Measurements from ENCODE around the gene EMC9.

EMC9 gene

DNA sequence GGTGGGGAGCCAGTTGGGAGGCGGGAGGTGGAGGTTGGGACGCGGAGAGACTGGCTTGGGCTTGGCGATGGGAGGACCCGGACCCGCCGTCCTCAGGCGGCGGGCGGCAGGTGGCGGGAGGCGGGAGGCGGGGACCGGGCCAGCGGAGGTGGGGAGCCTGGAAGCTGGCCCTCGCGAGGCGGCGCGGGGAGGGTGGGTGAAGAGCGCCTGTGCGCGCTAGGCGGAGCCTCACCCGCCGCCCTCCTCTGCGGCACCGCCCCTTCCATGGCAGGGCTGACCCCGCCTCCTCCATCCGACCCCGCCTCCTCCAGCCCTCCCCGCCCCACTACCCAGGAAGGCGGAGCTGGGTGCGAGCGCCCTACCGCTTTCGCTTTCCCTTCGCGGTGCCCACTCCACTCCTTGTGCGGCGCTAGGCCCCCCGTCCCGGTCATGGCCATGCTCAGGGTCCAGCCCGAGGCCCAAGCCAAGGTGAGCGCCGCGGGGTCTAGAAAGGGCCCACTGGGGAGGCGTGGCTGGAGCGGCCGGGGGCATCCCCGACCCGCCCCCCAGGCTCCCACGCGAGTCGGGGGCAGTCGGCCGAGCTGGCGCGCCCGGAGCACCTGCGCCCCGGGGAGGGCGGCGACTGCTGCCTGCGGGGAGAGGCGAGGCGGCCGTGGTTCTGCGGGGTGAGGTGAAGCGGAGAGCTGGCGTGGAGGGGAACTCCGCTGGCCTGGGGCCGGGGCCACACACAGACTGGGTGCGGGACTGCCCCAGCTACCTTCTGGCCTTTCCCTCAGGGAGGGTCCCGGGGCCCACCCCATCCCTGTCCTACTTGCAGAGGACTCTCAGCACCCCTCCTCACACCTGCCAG lies 5.3 kb downstream of the EMC9 start, which contains the start of gene PSME1:
TSS of gene PSME1 (plus strand) at position 361 of the 850 bp plus-strand sequence. CDS start at position 430, 69 bp downstream.
- Histone ChIP-seq H3F3A (ENCODE audit: low read depth) (no peaks in the 10 kb centered on the region), H2AFZ (ENCODE audit: low read length) (peak within 1 kb of the TSS; percentile 92), H3K9me2 (replicated peaks; ENCODE audit: low read depth, low read length) (no peaks in the 10 kb centered on the region), H3K4me3 (ENCODE audit: low read length, poor library complexity, severe bottlenecking) (peak within 1 kb of the TSS; percentile 99), H3K27me3 (ENCODE audit: insufficient read depth, low read length, poor library complexity, severe bottlenecking) (no peaks in the 10 kb centered on the region), H3K36me3 (ENCODE audit: insufficient read depth, low read length) (peaks cover 19% of the 10 kb centered on the region), H3K9me3 (ENCODE audit: insufficient read depth, low read depth, low read length) (no peaks in the 10 kb centered on the region), H3K9ac (ENCODE audit: low read depth, low read length, poor library complexity, severe bottlenecking) (peak within 1 kb of the TSS; percentile 96), H3K79me2 (ENCODE audit: insufficient read depth, low read length) (peaks cover 51% of the 10 kb centered on the region), H3K4me1 (ENCODE audit: insufficient read depth, low read length, poor library complexity, severe bottlenecking) (peaks cover 48% of the 10 kb centered on the region), H3K4me2 (ENCODE audit: low read depth, low read length, poor library complexity, severe bottlenecking) (peak within 1 kb of the TSS; percentile 99), H4K20me1 (ENCODE audit: insufficient read depth, low read length, poor library complexity, severe bottlenecking) (peaks cover 28% of the 10 kb centered on the region)
- TF ChIP-seq, protein P1, sequence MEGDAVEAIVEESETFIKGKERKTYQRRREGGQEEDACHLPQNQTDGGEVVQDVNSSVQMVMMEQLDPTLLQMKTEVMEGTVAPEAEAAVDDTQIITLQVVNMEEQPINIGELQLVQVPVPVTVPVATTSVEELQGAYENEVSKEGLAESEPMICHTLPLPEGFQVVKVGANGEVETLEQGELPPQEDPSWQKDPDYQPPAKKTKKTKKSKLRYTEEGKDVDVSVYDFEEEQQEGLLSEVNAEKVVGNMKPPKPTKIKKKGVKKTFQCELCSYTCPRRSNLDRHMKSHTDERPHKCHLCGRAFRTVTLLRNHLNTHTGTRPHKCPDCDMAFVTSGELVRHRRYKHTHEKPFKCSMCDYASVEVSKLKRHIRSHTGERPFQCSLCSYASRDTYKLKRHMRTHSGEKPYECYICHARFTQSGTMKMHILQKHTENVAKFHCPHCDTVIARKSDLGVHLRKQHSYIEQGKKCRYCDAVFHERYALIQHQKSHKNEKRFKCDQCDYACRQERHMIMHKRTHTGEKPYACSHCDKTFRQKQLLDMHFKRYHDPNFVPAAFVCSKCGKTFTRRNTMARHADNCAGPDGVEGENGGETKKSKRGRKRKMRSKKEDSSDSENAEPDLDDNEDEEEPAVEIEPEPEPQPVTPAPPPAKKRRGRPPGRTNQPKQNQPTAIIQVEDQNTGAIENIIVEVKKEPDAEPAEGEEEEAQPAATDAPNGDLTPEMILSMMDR (conservative IDR thresholded peaks at IDR 0.05; ENCODE audit: low read length), result no peak
- TF ChIP-seq EZH2phosphoT487 (IDR thresholded peaks at IDR 0.05; ENCODE audit: borderline replicate concordance), result no peak

DNA sequence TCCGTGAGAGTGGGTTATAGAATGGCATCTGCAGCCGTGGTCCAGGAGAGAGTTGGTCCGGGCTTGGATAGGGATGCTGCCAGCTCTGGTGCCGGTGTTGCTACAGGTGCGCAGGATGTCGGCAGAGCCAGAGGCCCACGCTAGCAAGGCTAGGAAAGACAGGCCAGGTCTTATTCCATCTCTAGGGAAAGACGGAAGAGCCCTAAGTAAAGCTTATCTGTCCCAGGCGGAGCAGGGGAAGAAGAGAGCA lies 5.9 kb downstream of the EMC9 start:
- Histone ChIP-seq H3K9me3 (ENCODE audit: insufficient read depth, low read depth, low read length) (no peaks in the 10 kb centered on the region), H3K79me2 (ENCODE audit: insufficient read depth, low read length) (peaks cover 45% of the 10 kb centered on the region), H3K4me1 (ENCODE audit: insufficient read depth, low read length, poor library complexity, severe bottlenecking) (peaks cover 53% of the 10 kb centered on the region), H2AFZ (ENCODE audit: low read length) (peak overlapping the region; percentile 92), H3K4me3 (ENCODE audit: low read length, poor library complexity, severe bottlenecking) (peak overlapping the region; percentile 99), H4K20me1 (ENCODE audit: insufficient read depth, low read length, poor library complexity, severe bottlenecking) (peaks cover 28% of the 10 kb centered on the region), H3K4me2 (ENCODE audit: low read depth, low read length, poor library complexity, severe bottlenecking) (peak overlapping the region; percentile 91), H3K36me3 (ENCODE audit: insufficient read depth, low read length) (peaks cover 19% of the 10 kb centered on the region), H3K9me2 (replicated peaks; ENCODE audit: low read depth, low read length) (no peaks in the 10 kb centered on the region), H3K9ac (ENCODE audit: low read depth, low read length, poor library complexity, severe bottlenecking) (peak overlapping the region; percentile 96), H3F3A (ENCODE audit: low read depth) (no peaks in the 10 kb centered on the region), H3K27me3 (ENCODE audit: insufficient read depth, low read length, poor library complexity, severe bottlenecking) (no peaks in the 10 kb centered on the region)
- TF ChIP-seq, protein P1 (conservative IDR thresholded peaks at IDR 0.05; ENCODE audit: low read length), result no peak
- no peak for TF ChIP-seq EZH2phosphoT487 (IDR thresholded peaks at IDR 0.05; ENCODE audit: borderline replicate concordance)

DNA sequence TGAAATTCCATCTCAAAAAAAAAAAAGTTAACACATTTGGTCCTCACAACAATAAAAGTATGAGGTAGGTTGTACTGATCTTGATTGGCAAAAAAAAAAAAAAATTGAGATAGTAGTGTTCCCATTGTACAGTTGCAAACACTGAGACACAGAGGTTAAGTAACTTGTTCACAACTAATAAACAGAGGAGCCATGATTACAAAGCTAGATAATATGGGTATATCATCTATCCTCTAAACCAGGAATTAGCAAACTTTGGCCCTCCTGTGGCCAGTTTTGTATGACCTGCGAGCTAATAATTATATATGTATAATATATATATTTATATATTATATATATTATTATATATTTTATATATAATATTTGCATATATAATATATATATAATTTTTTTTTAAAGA lies 7.7 kb downstream of the EMC9 start:
- H4K20me1 ChIP-seq (ENCODE audit: insufficient read depth, low read length, poor library complexity, severe bottlenecking), result peaks cover 15% of the 10 kb centered on the region
- TF ChIP-seq, protein P1 (conservative IDR thresholded peaks at IDR 0.05; ENCODE audit: low read length), result no peak
- TF ChIP-seq EZH2phosphoT487 (IDR thresholded peaks at IDR 0.05; ENCODE audit: borderline replicate concordance), result no peak
- no peak overlapping the region for H3K9ac ChIP-seq (ENCODE audit: low read depth, low read length, poor library complexity, severe bottlenecking)
- no peak overlapping the region for H2AFZ ChIP-seq (ENCODE audit: low read length)
- H3K36me3 ChIP-seq (ENCODE audit: insufficient read depth, low read length), result peaks cover 11% of the 10 kb centered on the region; the same call in 1 of the 2 replicates
- H3K27me3 ChIP-seq (ENCODE audit: insufficient read depth, low read length, poor library complexity, severe bottlenecking), result no peaks in the 10 kb centered on the region
- H3F3A ChIP-seq (ENCODE audit: low read depth), result no peaks in the 10 kb centered on the region
- peaks cover 44% of the 10 kb centered on the region for H3K4me1 ChIP-seq (ENCODE audit: insufficient read depth, low read length, poor library complexity, severe bottlenecking)
- no peaks in the 10 kb centered on the region for H3K9me2 ChIP-seq (replicated peaks; ENCODE audit: low read depth, low read length)
- peaks cover 28% of the 10 kb centered on the region for H3K79me2 ChIP-seq (ENCODE audit: insufficient read depth, low read length)
- H3K4me2 ChIP-seq (ENCODE audit: low read depth, low read length, poor library complexity, severe bottlenecking), result no peak overlapping the region
- H3K9me3 ChIP-seq (ENCODE audit: insufficient read depth, low read depth, low read length), result no peaks in the 10 kb centered on the region
- no peak overlapping the region for H3K4me3 ChIP-seq (ENCODE audit: low read length, poor library complexity, severe bottlenecking)
